Activated naive CD4-positive, alpha-beta T cell treated with anti-CD3 and anti-CD28 coated beads, Interleukin-2, amount 50 U/mL, for 24 hours (primary cell): Measurements from ENCODE around the gene DCK.

Experiments used
- H3K27ac Mint-ChIP-seq: one replicate; pipeline ENCODE4 v1.8.0; 2021; ENCODE audit warnings: mild to moderate bottlenecking, mixed read lengths
- H3K27me3 Mint-ChIP-seq: one replicate; pipeline ENCODE4 v1.8.0; 2021; ENCODE audit warnings: mixed read lengths
- H3K36me3 Mint-ChIP-seq: one replicate; pipeline ENCODE4 v1.8.0; 2021; ENCODE audit warnings: mixed read lengths
- H3K4me1 Mint-ChIP-seq: one replicate; pipeline ENCODE4 v1.8.0; 2021; ENCODE audit warnings: mixed read lengths
- H3K4me3 Mint-ChIP-seq: one replicate; pipeline ENCODE4 v1.8.0; 2021; ENCODE audit warnings: mild to moderate bottlenecking, mixed read lengths
- H3K9me3 Mint-ChIP-seq: one replicate; pipeline ENCODE4 v1.8.0; 2021; ENCODE audit warnings: mixed read lengths

DCK gene

DNA sequence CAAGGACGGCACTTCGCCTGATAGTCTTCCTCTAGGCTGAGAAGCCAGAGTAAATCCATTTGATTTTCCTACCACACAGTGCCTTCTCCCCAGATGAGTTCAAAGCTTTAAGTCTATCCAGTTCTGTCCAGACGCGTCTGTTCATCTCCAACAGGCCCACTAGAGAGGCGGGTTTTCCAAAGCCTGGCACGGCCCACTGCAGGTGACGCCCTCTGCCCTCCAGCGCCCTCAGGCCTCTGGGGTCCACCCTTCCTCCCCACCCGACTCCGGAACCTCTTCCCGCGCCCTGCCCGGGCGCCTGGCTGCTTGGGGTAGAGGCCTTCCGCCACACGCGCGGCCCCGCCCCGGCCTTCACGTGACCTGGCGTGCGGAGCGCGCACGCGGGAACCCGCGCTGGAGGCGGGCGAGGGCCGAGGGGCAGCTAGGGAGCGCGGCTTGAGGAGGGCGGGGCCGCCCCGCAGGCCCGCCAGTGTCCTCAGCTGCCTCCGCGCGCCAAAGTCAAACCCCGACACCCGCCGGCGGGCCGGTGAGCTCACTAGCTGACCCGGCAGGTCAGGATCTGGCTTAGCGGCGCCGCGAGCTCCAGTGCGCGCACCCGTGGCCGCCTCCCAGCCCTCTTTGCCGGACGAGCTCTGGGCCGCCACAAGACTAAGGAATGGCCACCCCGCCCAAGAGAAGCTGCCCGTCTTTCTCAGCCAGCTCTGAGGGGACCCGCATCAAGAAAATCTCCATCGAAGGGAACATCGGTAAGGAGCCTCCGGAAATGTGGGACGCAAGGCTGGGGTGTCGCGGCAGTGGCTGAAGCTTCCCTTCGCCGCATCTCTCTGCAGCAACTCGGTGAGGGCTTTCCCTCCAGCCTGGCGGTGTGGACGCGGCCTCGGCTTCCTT lies at the start of gene DCK:
Gene DCK (plus strand): TSS at position 469 of the 888 bp plus-strand sequence. CDS start 187 bp downstream, at position 656.
- Mint-ChIP-seq H3K27ac (peak within 1 kb of the TSS; percentile 92), H3K9me3 (no peaks in the 10 kb centered on the region), H3K27me3 (no peaks in the 10 kb centered on the region), H3K36me3 (peaks cover 3% of the 10 kb centered on the region), H3K4me1 (peaks cover 45% of the 10 kb centered on the region), H3K4me3 (peak within 1 kb of the TSS; percentile 94)

DNA sequence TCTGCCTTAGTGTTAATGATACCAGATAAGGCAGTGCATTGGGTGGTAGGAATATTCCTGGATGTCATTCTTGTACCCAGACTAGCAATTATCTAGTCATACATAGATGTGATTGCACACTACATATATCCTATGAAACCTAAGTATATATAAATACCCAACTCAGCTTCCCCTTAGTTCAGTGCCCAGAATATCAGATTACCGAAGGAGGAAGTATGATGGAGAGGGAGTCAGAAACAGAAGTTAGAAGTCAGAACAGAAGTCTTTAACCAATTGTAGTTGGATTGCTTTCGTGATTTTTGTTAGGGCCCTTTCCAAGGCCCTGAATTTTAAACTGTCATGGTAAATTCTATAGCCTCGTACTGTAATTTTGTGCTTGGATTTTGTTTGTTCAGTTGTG lies 48.4 kb upstream of the DCK start:
- Mint-ChIP-seq H3K4me1 (peaks cover 33% of the 10 kb centered on the region), H3K36me3 (peaks cover 11% of the 10 kb centered on the region), H3K9me3 (no peaks in the 10 kb centered on the region), H3K4me3 (no peak overlapping the region), H3K27ac (no peak overlapping the region), H3K27me3 (no peaks in the 10 kb centered on the region)

DNA sequence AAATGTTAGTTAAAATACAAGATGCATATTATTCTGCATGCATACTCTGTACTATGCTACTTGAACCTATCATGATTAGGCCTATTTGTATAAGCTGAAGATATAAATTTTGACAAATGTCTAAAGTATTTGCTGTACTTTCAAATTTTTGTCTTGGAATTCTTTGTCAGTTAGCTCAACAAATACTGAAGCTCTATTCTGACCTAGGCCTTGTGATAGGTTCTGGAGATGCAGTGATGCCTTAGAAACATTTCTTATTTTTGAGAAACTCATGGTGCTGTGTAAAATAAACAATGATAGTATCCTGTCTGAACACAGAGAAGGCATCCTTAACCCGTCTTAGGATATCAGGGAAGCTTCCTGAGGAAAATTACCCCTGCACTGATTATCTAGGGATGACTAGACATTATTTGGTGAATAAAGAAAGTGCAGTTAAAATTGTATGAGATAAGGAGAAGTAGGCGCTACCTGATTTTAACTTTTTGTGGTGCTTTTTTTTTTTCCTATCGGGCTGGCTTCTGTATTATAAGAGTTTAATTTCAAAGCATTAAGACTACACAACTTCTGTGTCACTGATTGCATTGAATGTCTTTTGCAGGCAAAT lies 47.9 kb upstream of the DCK start:
- H3K27ac Mint-ChIP-seq: no peak overlapping the region
- H3K9me3 Mint-ChIP-seq: no peaks in the 10 kb centered on the region
- peaks cover 9% of the 10 kb centered on the region for H3K36me3 Mint-ChIP-seq
- no peaks in the 10 kb centered on the region for H3K27me3 Mint-ChIP-seq
- no peak overlapping the region for H3K4me3 Mint-ChIP-seq
- H3K4me1 Mint-ChIP-seq: peaks cover 32% of the 10 kb centered on the region

DNA sequence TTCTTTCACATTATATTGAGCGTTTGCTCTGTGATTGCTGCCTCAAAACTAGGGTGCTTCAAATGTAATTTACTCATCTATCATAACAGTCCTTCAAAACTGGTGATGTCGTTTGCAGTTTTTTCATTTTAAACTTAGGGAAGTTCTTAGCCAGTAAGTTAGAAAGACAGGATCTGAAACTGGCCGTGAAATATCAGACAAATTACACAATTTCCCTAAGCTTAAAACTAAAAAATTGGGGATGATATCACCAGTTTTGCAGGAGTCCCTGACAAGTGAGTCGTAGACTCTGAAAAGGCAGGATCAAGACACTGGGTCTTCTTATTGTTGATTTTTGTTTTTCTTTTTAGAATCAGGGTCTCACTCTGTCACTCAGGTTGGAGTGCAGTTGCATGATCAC lies 46.5 kb upstream of the DCK start:
- Mint-ChIP-seq H3K4me3 (no peak overlapping the region), H3K27ac (no peak overlapping the region), H3K36me3 (peaks cover 6% of the 10 kb centered on the region), H3K9me3 (no peaks in the 10 kb centered on the region), H3K27me3 (no peaks in the 10 kb centered on the region), H3K4me1 (peaks cover 28% of the 10 kb centered on the region)

DNA sequence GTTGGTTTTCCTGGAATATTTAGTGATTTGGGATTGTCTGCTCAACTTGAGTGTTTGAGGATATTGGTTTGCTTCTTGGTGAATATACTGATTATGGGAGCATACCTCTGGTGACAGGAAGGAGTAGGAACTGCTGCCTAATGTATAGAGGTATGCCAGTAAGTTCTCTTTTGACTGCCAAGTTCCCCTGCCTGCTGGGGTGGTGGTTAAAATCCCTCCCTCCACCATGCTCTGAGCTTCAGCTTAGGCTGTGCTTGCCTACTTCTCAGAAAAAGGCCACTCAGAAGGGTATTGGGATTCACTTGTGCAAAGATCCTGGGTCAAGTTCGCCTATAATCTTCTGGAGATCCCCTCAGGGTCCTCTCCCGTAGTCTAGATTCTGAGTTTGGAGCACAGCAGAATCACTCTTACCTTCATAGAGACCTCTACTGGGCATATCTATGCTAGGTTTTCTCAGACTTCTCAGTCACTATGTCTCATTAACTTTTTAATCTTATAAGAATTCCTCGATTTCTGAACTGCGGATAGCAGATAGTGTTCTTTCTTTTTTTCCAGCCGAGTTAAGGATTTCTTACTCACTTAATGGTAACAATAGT lies 44.7 kb upstream of the DCK start:
- Mint-ChIP-seq H3K36me3 (peaks cover 4% of the 10 kb centered on the region), H3K27me3 (no peaks in the 10 kb centered on the region), H3K4me1 (peaks cover 16% of the 10 kb centered on the region), H3K27ac (no peak overlapping the region), H3K9me3 (no peaks in the 10 kb centered on the region), H3K4me3 (no peak overlapping the region)

DNA sequence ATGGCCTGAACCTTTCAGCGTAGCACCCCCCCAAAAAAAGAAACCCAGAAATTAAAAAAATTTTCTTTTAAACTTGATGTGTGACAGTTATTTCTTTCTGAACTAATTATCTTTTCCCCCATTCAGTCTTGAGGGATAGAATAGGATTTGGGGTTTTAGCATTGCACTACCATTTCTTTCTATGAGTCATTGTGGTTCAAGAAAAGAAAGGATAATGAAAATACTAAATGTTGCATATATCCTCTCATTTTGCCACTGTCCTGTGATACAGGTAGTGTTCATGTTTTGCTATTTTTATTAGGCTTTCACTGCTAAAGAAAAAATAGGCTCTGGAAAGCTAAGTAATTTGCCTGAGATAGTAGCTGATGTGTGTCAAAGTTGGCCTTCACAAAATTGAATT lies 39.4 kb upstream of the DCK start:
- Mint-ChIP-seq H3K4me1 (peaks cover 12% of the 10 kb centered on the region), H3K27me3 (no peaks in the 10 kb centered on the region), H3K27ac (no peak overlapping the region), H3K9me3 (no peaks in the 10 kb centered on the region), H3K36me3 (no peaks in the 10 kb centered on the region), H3K4me3 (no peak overlapping the region)

DNA sequence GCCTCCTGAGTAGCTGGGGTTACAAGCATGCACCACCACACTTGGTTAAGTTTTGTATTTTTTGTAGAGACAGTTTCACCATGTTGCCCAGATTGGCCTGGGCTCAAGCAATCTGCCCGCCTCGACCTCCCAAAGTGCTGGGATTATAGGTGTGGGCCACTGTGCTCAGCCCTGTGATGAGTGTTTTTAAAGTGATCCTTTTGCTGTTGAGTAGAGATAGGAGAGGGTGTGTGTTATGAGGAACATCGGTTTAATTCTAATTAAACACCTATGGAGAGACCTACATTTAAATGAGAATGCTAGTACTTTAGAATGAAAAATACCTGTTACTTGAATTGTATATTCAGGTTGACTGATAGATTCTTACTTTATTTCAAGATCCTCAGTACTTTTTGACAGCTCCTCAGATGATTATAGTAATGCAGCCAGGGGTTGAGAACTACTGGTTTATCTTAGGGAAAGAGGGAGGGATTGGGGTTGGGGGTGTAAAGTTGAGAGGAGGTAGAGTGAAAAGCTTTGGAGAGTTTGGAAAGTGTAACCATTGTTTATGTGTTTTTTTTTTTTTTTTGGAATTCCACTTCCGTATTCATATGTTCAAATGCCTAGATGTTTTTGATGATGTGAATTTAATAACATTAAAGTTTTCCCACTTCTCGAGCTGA lies 36.8 kb upstream of the DCK start:
- no peak overlapping the region for H3K4me3 Mint-ChIP-seq
- H3K4me1 Mint-ChIP-seq: peaks cover 8% of the 10 kb centered on the region
- H3K36me3 Mint-ChIP-seq: peaks cover 1% of the 10 kb centered on the region
- no peaks in the 10 kb centered on the region for H3K9me3 Mint-ChIP-seq
- H3K27ac Mint-ChIP-seq: no peak overlapping the region
- H3K27me3 Mint-ChIP-seq: no peaks in the 10 kb centered on the region

DNA sequence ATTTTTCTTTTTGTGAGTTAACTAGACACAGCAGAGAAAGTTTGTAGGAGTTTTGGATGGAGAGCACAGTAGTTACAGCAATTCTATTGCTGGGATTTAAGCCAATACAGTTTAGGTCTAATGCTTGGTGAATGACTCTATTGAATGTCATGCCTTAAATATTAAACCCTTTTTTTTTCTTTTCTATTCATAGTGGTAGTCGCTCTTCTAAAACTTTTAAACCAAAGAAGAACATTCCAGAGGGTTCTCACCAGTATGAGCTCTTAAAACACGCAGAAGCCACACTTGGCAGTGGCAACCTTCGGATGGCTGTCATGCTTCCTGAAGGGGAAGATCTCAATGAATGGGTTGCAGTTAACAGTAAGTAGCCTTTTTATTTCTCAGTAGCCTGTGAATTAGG lies 34.8 kb upstream of the DCK start:
- Mint-ChIP-seq H3K9me3 (no peaks in the 10 kb centered on the region), H3K27me3 (no peaks in the 10 kb centered on the region), H3K36me3 (peaks cover 1% of the 10 kb centered on the region), H3K4me3 (no peak overlapping the region), H3K27ac (no peak overlapping the region), H3K4me1 (peaks cover 8% of the 10 kb centered on the region)

DNA sequence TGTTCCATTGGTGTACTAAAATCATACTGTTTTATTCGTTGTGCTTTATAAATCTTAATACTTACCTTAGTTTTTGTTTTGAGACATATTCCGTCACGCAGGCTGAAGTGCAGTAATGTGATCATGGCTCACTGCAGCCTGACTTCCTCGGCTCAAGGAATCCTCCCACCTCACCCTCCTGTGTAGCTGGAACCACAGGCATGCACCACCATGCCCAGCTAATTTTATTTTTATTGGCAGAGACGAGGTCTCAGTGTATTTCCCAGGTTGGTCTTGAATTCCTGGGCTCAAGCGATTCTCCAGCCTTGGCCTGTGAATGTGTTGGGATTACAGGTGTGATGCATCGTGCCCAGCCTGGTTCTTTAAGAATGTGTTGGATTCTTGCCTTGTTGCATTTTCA lies 24.4 kb upstream of the DCK start:
- peaks cover 3% of the 10 kb centered on the region for H3K36me3 Mint-ChIP-seq
- H3K4me1 Mint-ChIP-seq: peaks cover 28% of the 10 kb centered on the region
- H3K27ac Mint-ChIP-seq: no peak overlapping the region
- H3K4me3 Mint-ChIP-seq: no peak overlapping the region
- H3K9me3 Mint-ChIP-seq: no peaks in the 10 kb centered on the region
- no peaks in the 10 kb centered on the region for H3K27me3 Mint-ChIP-seq

DNA sequence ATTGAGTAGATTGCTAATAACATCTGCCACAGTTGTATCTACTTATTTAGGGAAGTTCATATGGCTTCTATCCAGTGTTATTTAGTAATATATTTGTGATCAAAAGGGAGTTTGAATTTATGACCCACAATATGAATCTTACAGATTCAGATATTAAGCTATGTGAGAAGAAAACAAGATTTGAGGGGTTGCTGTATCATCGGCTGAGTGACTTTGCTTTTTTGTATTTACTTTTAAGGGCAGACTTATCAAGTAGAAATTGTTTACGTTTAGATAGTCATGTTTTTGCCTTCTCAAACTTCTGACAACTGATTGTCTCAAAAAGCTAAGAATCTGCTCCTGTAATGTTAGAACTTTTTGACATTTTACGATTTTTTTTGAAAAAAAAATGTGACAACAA lies 17.2 kb upstream of the DCK start:
- Mint-ChIP-seq H3K27ac (no peak overlapping the region), H3K27me3 (no peaks in the 10 kb centered on the region), H3K4me1 (peaks cover 5% of the 10 kb centered on the region), H3K36me3 (peaks cover 3% of the 10 kb centered on the region), H3K9me3 (no peaks in the 10 kb centered on the region), H3K4me3 (no peak overlapping the region)

DNA sequence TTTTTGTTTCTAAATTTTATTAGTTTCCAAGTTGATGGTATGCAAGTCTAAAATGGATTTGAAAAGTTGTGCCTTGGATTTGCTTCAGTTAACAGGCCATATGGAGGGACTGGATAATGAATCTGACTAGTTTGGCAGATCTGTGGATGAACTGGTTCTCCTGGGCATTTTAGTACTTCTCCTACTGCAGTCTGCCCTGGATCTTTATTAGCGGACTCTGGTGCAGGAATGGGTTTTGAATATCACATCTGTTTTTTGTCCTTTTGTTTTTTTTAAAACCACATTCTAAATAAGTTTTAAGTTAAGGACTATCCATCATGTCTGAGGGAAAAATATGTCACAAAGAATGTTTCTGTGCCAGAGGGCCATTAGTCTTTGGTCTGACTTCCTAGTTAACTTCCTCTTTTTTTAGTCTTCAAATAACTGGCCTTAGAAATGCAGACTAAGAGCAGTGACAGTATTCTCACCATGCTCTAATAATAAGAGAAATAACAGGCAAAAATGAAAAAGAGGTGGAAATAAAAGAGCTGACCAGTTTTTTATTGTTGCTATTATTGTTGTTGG lies 13.9 kb upstream of the DCK start:
- no peaks in the 10 kb centered on the region for H3K27me3 Mint-ChIP-seq
- peaks cover 1% of the 10 kb centered on the region for H3K36me3 Mint-ChIP-seq
- no peaks in the 10 kb centered on the region for H3K4me1 Mint-ChIP-seq
- no peak overlapping the region for H3K4me3 Mint-ChIP-seq
- no peaks in the 10 kb centered on the region for H3K9me3 Mint-ChIP-seq
- no peak overlapping the region for H3K27ac Mint-ChIP-seq

DNA sequence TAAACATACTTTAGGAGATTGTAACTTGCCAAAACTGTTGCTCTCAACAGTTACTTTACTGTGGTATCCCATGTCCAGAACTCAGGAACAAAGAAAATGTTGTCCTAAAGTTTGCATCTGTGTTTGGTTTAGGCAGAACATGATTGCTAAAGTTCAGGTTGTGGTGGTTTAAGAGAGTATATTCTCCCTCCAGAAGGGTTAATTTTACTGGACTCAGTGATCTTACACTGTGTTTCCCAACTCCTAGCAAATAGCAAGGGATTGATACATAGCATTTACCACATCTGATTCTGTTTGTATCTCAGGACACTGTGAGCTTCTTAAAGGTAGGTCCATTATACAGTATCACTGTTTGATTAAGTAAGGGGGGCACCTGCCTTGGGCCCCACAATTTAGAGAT lies 13.3 kb upstream of the DCK start:
- peaks cover 1% of the 10 kb centered on the region for H3K36me3 Mint-ChIP-seq
- H3K27me3 Mint-ChIP-seq: no peaks in the 10 kb centered on the region
- H3K4me1 Mint-ChIP-seq: no peaks in the 10 kb centered on the region
- no peak overlapping the region for H3K4me3 Mint-ChIP-seq
- H3K9me3 Mint-ChIP-seq: no peaks in the 10 kb centered on the region
- H3K27ac Mint-ChIP-seq: no peak overlapping the region

DNA sequence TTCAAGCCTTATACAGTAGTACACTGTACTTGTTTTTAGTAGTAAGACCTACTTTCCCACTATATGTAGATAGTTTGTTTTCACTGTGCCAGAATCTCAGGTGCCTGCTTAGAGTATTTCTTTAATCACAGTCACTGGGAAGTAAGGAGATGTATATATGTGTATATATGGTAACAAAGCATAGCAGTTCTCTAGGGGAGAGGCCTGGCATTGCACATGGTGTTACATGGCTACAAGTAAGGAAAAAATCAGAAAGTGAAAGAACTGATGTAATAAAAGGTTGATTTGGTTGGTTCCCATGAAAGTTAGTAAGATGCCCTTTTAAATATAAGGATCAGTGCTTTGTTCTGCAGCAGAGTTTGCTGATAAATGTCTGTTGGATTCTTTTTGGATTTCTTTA lies 9.3 kb upstream of the DCK start:
- Mint-ChIP-seq H3K36me3 (no peaks in the 10 kb centered on the region), H3K9me3 (no peaks in the 10 kb centered on the region), H3K27me3 (no peaks in the 10 kb centered on the region), H3K4me3 (no peak overlapping the region), H3K4me1 (no peaks in the 10 kb centered on the region), H3K27ac (no peak overlapping the region)

DNA sequence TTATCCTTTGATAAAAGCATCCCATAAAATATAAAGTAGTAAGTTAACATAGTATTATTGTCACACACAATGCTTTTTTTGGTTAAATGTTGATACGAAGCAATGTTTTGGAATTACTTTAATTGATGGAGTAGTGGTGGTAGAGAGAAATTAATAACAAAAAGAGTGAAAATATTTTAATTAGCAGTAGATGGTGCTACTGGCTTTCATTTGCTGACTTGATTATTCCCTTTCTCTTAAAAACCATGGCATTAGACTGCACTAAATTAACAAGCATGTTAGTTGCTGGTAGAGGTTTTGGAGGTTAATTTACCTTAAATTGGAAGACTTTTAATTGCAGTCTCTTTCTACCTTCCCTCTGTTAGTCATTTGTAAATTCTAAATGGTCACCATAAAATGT lies 8.9 kb upstream of the DCK start:
- Mint-ChIP-seq H3K36me3 (no peaks in the 10 kb centered on the region), H3K27ac (no peak overlapping the region), H3K4me3 (no peak overlapping the region), H3K4me1 (no peaks in the 10 kb centered on the region), H3K27me3 (no peaks in the 10 kb centered on the region), H3K9me3 (no peaks in the 10 kb centered on the region)

DNA sequence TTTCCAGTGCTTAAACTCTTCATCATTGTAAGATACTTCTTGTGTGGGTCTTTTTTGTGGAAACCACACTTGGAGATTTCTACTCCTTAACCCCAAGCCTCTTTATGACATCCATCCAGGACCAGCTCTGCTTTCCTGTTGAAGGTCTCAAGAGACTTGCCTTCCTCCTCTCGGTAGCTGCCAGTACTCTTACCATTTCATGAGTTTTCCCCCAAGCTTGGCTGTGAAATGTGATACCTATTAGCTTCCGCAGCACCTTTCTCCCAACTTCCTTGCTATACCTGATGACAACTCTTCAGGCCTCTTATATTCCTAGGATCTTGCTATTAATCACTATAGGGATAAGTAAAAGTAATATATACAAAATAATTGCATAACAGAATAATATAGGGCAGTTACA lies 1.9 kb upstream of the DCK start:
- H3K27me3 Mint-ChIP-seq: no peaks in the 10 kb centered on the region
- peaks cover 27% of the 10 kb centered on the region for H3K4me1 Mint-ChIP-seq
- no peak overlapping the region for H3K4me3 Mint-ChIP-seq
- H3K27ac Mint-ChIP-seq: no peak overlapping the region
- no peaks in the 10 kb centered on the region for H3K9me3 Mint-ChIP-seq
- H3K36me3 Mint-ChIP-seq: no peaks in the 10 kb centered on the region
